ENCODE data around the gene PMIS2. TPM values are rescaled to one million over a fixed set of nuclear protein-coding genes. Genes with fewer than 3 reads are reported as not detected.

PMIS2 gene
- total RNA-seq, 1 donor from 2014 or later: not detected

DNA sequence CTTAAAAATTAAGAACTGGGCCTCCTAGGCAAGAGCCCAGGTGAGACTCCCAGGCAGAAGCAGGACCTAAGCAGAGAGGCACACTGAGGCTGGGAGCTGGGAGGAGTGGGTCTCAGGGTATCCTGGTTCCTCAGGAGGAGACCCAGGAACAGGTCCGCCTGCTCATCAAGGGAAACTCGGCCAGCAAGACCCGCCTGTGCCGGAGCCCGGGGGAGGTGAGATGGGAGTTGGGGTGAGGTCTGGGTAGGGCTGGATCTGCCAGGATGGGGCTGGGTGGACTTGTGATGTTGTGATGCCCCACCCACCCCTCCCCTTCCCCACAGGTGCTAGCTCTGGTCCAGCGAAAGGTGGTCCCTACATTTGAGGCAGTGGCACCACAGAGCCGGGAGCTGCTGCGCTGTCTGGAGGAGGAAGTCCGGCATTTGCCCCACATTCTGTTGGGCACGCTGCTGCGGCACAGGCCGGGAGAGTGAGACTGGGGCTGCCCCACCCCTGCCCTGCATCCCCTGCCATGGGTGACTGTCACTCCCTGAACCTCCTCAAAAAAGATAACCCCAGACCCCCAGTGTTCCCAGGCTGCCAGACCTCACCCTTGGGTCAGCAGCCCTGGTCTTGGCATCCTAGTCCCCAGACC is 33.4 kb downstream of the PMIS2 start:
- Histone ChIP-seq H3K4me1 (no peaks in the 10 kb centered on the region), H3K27ac (no peak overlapping the region), H3K9me3 (no peaks in the 10 kb centered on the region), H3K36me3 (no peaks in the 10 kb centered on the region), H3K4me3 (no peak overlapping the region), H3K27me3 (no peaks in the 10 kb centered on the region)
- no peak for ATAC-seq
- intact Hi-C loops (cut with DNase I): no loop called here
- TF ChIP-seq, protein P1, sequence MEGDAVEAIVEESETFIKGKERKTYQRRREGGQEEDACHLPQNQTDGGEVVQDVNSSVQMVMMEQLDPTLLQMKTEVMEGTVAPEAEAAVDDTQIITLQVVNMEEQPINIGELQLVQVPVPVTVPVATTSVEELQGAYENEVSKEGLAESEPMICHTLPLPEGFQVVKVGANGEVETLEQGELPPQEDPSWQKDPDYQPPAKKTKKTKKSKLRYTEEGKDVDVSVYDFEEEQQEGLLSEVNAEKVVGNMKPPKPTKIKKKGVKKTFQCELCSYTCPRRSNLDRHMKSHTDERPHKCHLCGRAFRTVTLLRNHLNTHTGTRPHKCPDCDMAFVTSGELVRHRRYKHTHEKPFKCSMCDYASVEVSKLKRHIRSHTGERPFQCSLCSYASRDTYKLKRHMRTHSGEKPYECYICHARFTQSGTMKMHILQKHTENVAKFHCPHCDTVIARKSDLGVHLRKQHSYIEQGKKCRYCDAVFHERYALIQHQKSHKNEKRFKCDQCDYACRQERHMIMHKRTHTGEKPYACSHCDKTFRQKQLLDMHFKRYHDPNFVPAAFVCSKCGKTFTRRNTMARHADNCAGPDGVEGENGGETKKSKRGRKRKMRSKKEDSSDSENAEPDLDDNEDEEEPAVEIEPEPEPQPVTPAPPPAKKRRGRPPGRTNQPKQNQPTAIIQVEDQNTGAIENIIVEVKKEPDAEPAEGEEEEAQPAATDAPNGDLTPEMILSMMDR (IDR thresholded peaks at IDR 0.05): no peak
- no peak for DNase-seq

DNA sequence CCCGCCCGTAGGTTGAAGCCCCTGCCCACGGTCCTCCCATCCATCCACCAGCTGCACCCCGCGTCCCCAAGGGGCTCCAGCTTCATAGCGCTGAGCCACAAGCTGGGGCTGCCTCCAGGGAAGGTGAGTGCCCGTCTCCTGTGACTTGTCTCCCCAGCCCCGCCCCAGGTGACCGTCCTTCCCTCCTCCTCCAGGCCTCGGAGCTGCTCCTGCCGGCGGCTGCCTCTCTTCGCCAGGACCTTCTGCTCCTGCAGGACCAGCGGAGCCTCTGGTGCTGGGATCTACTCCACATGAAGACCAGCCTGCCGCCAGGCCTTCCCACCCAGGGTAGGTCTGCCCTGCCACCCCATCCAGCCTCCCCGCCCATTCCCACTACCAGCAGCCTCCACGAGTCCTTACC is 34.0 kb downstream of the PMIS2 start:
- Histone ChIP-seq H3K4me1 (no peaks in the 10 kb centered on the region), H3K27me3 (no peaks in the 10 kb centered on the region), H3K27ac (no peak overlapping the region), H3K4me3 (no peak overlapping the region), H3K36me3 (no peaks in the 10 kb centered on the region), H3K9me3 (no peaks in the 10 kb centered on the region)
- ATAC-seq: no peak
- TF ChIP-seq, protein P1 (IDR thresholded peaks at IDR 0.05): no peak
- intact Hi-C loops (cut with DNase I): no loop called here
- DNase-seq: no peak

GRCh38 chr19:35621708-35622107 is 35.7 kb downstream of the PMIS2 start:
- H3K27me3 ChIP-seq: no peaks in the 10 kb centered on the region
- H3K27ac ChIP-seq: no peak overlapping the region
- intact Hi-C loops (cut with DNase I): no loop called here
- no peaks in the 10 kb centered on the region for H3K9me3 ChIP-seq
- H3K4me3 ChIP-seq: no peak overlapping the region
- TF ChIP-seq, protein P1 (IDR thresholded peaks at IDR 0.05): no peak
- DNase-seq (no peak), ATAC-seq (no peak)
- H3K4me1 ChIP-seq: no peaks in the 10 kb centered on the region
- H3K36me3 ChIP-seq: no peaks in the 10 kb centered on the region

- no peaks in the 10 kb centered on the region for H3K27me3 ChIP-seq
- no peak overlapping the region for H3K4me3 ChIP-seq
- no peaks in the 10 kb centered on the region for H3K36me3 ChIP-seq
- intact Hi-C loops (cut with DNase I): no loop called here
- no peaks in the 10 kb centered on the region for H3K4me1 ChIP-seq
- H3K9me3 ChIP-seq: no peaks in the 10 kb centered on the region
- TF ChIP-seq, protein P1 (IDR thresholded peaks at IDR 0.05): no peak
- DNase-seq (no peak), ATAC-seq (no peak)
- no peak overlapping the region for H3K27ac ChIP-seq
Observed at GRCh38 chr19:35622750-35623149, 36.8 kb downstream of the PMIS2 start.

- TF ChIP-seq, protein P1 (IDR thresholded peaks at IDR 0.05): no peak
- Histone ChIP-seq H3K4me1 (no peaks in the 10 kb centered on the region), H3K9me3 (no peaks in the 10 kb centered on the region), H3K4me3 (no peak overlapping the region), H3K27me3 (no peaks in the 10 kb centered on the region), H3K27ac (no peak overlapping the region), H3K36me3 (no peaks in the 10 kb centered on the region)
- DNase-seq: no peak
- ATAC-seq: no peak
- intact Hi-C loops (cut with DNase I): no loop called here
Observed at GRCh38 chr19:35623327-35624010, 37.5 kb downstream of the PMIS2 start.

Data from upper lobe of right lung (tissue), 1 donor.